WTC11 (cell line): ENCODE data around the gene SMIM1. TPM values are rescaled to one million over a fixed set of nuclear protein-coding genes. Genes with fewer than 3 reads are reported as not detected.

ENCODE experiments used
- ATAC-seq: fragments of 200-7000 bp; cut with Tn5 transposase; 2 replicates; pipeline ENCODE4 v1.10.0; 2021; ENCODE audit warnings: mild to moderate bottlenecking, moderate library complexity
- CTCF ChIA-PET: fragments of 300-600 bp; sonication (Branson Sonifier 250); formaldehyde crosslinking; loops from one replicate; lab custom pipeline; 2021; ENCODE audit warnings: antibody characterized with exemption; lab: Charles Lee
- POLR2A ChIA-PET: fragments of 350-600 bp; sonication (Branson Sonifier 250); formaldehyde crosslinking; loops from one replicate; lab custom pipeline; 2021; ENCODE audit warnings: antibody characterized with exemption; lab: Charles Lee
- DNase-seq: peaks from one replicate; pipeline ENCODE4 v3.0.0; 2021; ENCODE audit warnings: low spot score
- H3K27ac Mint-ChIP-seq: 2 replicates; pipeline ENCODE4 v1.8.0; 2021; ENCODE audit warnings: mixed read lengths
- H3K27me3 Mint-ChIP-seq: 2 replicates; pipeline ENCODE4 v1.8.0; 2021; ENCODE audit warnings: low read depth, mild to moderate bottlenecking, moderate library complexity, mixed read lengths
- H3K36me3 Mint-ChIP-seq: 2 replicates; pipeline ENCODE4 v1.8.0; 2021; ENCODE audit warnings: mixed read lengths
- H3K4me1 Mint-ChIP-seq: 2 replicates; pipeline ENCODE4 v1.8.0; 2022; ENCODE audit warnings: mixed read lengths
- H3K4me3 Mint-ChIP-seq: 2 replicates; pipeline ENCODE4 v1.8.0; 2021; ENCODE audit warnings: mild to moderate bottlenecking, moderate library complexity, mixed read lengths
- H3K9me3 Mint-ChIP-seq: 2 replicates; pipeline ENCODE4 v1.8.0; 2021; ENCODE audit warnings: mixed read lengths
- ATF1 ChIP-seq: sonication (generic); formaldehyde crosslinking; IDR thresholded peaks from 2 replicates; pipeline ENCODE4 v1.8.1; 2023; ENCODE audit warnings: mild to moderate bottlenecking, moderate library complexity, missing genetic modification reagents
- ELF4 ChIP-seq: sonication (generic); formaldehyde crosslinking; IDR thresholded peaks from 2 replicates; pipeline ENCODE4 v1.8.1; 2022; ENCODE audit warnings: low read depth, mild to moderate bottlenecking, moderate library complexity, missing genetic modification reagents
- ETV6 ChIP-seq: sonication (generic); formaldehyde crosslinking; IDR thresholded peaks from 2 replicates; pipeline ENCODE4 v1.8.1; 2022; ENCODE audit warnings: mild to moderate bottlenecking, missing genetic modification reagents
- FOXK1 ChIP-seq: sonication (generic); formaldehyde crosslinking; IDR thresholded peaks from 2 replicates; pipeline ENCODE4 v1.8.0; 2022; ENCODE audit warnings: mild to moderate bottlenecking, moderate library complexity, missing genetic modification reagents
- FOXP1 ChIP-seq: sonication (generic); formaldehyde crosslinking; IDR thresholded peaks from 2 replicates; pipeline ENCODE4 v1.8.0; 2022; ENCODE audit warnings: missing genetic modification reagents, mild to moderate bottlenecking, moderate library complexity, borderline replicate concordance
- GABPB1 ChIP-seq: sonication (generic); formaldehyde crosslinking; IDR thresholded peaks from 2 replicates; pipeline ENCODE4 v1.8.1; 2023; ENCODE audit warnings: mild to moderate bottlenecking, missing genetic modification reagents
- MYBL2 ChIP-seq: sonication (generic); formaldehyde crosslinking; IDR thresholded peaks from 2 replicates; pipeline ENCODE4 v1.8.1; 2023; ENCODE audit warnings: mild to moderate bottlenecking, moderate library complexity, missing genetic modification reagents
- RORB ChIP-seq: fragments of 250-450 bp; sonication (Bioruptor Pico); IDR thresholded peaks from 2 replicates; pipeline ENCODE4 v1.9.0; 2021; ENCODE audit warnings: mild to moderate bottlenecking
- TCF7 ChIP-seq: sonication (generic); formaldehyde crosslinking; IDR thresholded peaks from 2 replicates; pipeline ENCODE4 v1.8.0; 2022; ENCODE audit warnings: mild to moderate bottlenecking, low read depth, missing genetic modification reagents, moderate library complexity
- ZNF423 ChIP-seq: fragments of 250-450 bp; sonication (Bioruptor Pico); IDR thresholded peaks from 2 replicates; pipeline ENCODE4 v2.1.2; 2022; ENCODE audit warnings: mild to moderate bottlenecking, moderate library complexity
- total RNA-seq: library from RNA; stranded (reverse); gene quantifications from 3 replicates; pipeline ENCODE4 v1.2.3, GENCODE V29; 2021
- TF ChIP-seq, protein P1 (sequence below): sonication (generic); formaldehyde crosslinking; IDR thresholded peaks from 2 replicates; pipeline ENCODE4 v1.8.1; 2022; ENCODE audit warnings: missing genetic modification reagents, borderline replicate concordance
- TF ChIP-seq, protein P2 (sequence below): sonication (generic); formaldehyde crosslinking; conservative IDR thresholded peaks from 2 replicates; pipeline ENCODE4 v1.8.1; 2023; ENCODE audit warnings: mild to moderate bottlenecking, low read depth, missing genetic modification reagents, moderate library complexity
- TF ChIP-seq, protein P3 (sequence below): sonication (generic); formaldehyde crosslinking; IDR thresholded peaks from 2 replicates; pipeline ENCODE4 v1.8.1; 2022; ENCODE audit warnings: mild to moderate bottlenecking, moderate library complexity, missing genetic modification reagents
- TF ChIP-seq, protein P4 (sequence below): fragments of 250-450 bp; sonication (Bioruptor Pico); IDR thresholded peaks from 2 replicates; pipeline ENCODE4 v1.9.0; 2021; ENCODE audit warnings: mild to moderate bottlenecking, borderline replicate concordance
- TF ChIP-seq, protein P5 (sequence below): sonication (generic); formaldehyde crosslinking; IDR thresholded peaks from 2 replicates; pipeline ENCODE4 v1.8.0; 2022; ENCODE audit warnings: mild to moderate bottlenecking, missing genetic modification reagents
- TF ChIP-seq, protein P6 (sequence below): sonication (generic); formaldehyde crosslinking; IDR thresholded peaks from 2 replicates; pipeline ENCODE4 v1.8.0; 2023; ENCODE audit warnings: missing genetic modification reagents, mild to moderate bottlenecking, borderline replicate concordance

The SMIM1 gene
- total RNA-seq, 1 experiment from 2014 or later, result 10.2 TPM

DNA sequence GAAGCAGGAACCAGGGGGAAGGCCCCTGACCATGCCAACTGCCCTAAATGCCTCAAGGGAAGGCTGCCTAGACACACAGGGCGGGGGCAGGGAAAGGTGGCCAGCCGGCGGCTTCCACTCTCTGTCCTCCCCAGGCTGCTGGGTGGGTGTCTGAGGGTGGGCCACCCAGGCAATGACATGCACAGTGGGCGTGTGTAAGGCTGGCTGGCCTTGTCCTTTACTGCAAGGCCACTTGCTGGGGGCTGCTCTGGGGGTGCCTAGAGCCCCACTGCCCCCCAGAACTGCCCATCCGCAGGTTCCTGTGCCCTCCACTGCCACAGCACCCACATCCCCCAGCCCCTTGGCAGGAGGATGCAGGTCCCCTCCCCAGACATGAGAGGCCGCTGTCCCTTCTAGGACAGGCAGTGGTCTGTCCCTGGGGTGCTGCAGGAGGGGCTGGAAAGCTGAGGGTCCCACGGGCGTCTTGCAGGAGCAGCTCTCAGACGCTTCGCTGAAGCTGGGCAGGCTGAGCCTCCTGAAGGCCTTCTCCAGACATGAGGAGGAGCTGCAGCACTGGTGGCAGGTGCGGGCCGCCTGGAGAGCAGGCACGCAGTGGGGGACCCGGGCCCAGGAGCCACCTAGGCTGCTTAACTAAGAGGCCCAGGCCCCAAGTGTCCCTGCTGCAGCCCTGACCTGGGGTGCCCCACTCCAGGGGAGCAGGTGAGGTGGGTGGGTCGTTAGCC, 10.2 kb upstream of the SMIM1 start (continued):
- TF ChIP-seq, protein P1, sequence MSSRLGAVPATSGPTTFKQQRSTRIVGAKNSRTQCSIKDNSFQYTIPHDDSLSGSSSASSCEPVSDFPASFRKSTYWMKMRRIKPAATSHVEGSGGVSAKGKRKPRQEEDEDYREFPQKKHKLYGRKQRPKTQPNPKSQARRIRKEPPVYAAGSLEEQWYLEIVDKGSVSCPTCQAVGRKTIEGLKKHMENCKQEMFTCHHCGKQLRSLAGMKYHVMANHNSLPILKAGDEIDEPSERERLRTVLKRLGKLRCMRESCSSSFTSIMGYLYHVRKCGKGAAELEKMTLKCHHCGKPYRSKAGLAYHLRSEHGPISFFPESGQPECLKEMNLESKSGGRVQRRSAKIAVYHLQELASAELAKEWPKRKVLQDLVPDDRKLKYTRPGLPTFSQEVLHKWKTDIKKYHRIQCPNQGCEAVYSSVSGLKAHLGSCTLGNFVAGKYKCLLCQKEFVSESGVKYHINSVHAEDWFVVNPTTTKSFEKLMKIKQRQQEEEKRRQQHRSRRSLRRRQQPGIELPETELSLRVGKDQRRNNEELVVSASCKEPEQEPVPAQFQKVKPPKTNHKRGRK (CRISPR knock-in tag), result no peak
- no peak for TF ChIP-seq ATF1

DNA sequence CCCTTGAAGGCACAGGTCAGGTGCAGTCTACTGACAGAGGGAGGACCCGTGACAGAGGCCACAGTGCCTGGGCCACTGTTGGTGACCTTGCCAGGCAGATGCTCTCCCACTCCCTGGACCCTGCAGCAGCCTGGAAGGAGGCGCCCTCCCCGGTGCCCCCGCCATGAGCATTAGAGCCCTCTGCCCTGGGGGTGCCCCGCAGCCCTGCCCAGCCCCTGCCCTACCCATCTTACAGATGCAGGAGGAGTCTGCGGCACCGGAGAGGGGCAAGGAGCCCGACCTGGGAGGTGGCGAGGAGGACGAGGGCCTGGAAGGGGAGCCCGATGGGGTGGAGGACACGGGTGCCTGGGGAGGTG, 9.7 kb upstream of the SMIM1 start:
- Mint-ChIP-seq H3K4me3 (no peak overlapping the region), H3K27ac (no peak overlapping the region), H3K4me1 (0 out of 2 replicates have a peak, but pooled peaks cover 8% of the 10 kb centered on the region), H3K27me3 (peaks cover 38% of the 10 kb centered on the region), H3K36me3 (peaks cover 5% of the 10 kb centered on the region; the same call in 1 of the 2 replicates), H3K9me3 (peaks cover 28% of the 10 kb centered on the region)
- ATAC-seq (no peak), DNase-seq (no peak)
- ChIA-PET POLR2A (no interaction called here), CTCF (interaction anchor here (1.1 to 1.4 kb wide), 2 partner anchors 9 to 36 kb away, joined by 3 to 4 read pairs; no protein-coding TSS in a partner anchor)
- TF ChIP-seq TCF7 (no peak), MYBL2 (CRISPR knock-in tag) (no peak), ZNF423 (CRISPR knock-in tag) (no peak), ELF4 (CRISPR knock-in tag) (no peak), ETV6 (CRISPR knock-in tag) (no peak), GABPB1 (CRISPR knock-in tag) (no peak), FOXP1 (CRISPR knock-in tag) (no peak), ATF1 (no peak), FOXK1 (no peak), RORB (CRISPR knock-in tag) (no peak)
- TF ChIP-seq, protein P2, sequence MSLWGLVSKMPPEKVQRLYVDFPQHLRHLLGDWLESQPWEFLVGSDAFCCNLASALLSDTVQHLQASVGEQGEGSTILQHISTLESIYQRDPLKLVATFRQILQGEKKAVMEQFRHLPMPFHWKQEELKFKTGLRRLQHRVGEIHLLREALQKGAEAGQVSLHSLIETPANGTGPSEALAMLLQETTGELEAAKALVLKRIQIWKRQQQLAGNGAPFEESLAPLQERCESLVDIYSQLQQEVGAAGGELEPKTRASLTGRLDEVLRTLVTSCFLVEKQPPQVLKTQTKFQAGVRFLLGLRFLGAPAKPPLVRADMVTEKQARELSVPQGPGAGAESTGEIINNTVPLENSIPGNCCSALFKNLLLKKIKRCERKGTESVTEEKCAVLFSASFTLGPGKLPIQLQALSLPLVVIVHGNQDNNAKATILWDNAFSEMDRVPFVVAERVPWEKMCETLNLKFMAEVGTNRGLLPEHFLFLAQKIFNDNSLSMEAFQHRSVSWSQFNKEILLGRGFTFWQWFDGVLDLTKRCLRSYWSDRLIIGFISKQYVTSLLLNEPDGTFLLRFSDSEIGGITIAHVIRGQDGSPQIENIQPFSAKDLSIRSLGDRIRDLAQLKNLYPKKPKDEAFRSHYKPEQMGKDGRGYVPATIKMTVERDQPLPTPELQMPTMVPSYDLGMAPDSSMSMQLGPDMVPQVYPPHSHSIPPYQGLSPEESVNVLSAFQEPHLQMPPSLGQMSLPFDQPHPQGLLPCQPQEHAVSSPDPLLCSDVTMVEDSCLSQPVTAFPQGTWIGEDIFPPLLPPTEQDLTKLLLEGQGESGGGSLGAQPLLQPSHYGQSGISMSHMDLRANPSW, result no peak
- TF ChIP-seq, protein P3, sequence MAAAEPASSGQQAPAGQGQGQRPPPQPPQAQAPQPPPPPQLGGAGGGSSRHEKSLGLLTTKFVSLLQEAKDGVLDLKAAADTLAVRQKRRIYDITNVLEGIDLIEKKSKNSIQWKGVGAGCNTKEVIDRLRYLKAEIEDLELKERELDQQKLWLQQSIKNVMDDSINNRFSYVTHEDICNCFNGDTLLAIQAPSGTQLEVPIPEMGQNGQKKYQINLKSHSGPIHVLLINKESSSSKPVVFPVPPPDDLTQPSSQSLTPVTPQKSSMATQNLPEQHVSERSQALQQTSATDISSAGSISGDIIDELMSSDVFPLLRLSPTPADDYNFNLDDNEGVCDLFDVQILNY, result no peak
- TF ChIP-seq, protein P4, sequence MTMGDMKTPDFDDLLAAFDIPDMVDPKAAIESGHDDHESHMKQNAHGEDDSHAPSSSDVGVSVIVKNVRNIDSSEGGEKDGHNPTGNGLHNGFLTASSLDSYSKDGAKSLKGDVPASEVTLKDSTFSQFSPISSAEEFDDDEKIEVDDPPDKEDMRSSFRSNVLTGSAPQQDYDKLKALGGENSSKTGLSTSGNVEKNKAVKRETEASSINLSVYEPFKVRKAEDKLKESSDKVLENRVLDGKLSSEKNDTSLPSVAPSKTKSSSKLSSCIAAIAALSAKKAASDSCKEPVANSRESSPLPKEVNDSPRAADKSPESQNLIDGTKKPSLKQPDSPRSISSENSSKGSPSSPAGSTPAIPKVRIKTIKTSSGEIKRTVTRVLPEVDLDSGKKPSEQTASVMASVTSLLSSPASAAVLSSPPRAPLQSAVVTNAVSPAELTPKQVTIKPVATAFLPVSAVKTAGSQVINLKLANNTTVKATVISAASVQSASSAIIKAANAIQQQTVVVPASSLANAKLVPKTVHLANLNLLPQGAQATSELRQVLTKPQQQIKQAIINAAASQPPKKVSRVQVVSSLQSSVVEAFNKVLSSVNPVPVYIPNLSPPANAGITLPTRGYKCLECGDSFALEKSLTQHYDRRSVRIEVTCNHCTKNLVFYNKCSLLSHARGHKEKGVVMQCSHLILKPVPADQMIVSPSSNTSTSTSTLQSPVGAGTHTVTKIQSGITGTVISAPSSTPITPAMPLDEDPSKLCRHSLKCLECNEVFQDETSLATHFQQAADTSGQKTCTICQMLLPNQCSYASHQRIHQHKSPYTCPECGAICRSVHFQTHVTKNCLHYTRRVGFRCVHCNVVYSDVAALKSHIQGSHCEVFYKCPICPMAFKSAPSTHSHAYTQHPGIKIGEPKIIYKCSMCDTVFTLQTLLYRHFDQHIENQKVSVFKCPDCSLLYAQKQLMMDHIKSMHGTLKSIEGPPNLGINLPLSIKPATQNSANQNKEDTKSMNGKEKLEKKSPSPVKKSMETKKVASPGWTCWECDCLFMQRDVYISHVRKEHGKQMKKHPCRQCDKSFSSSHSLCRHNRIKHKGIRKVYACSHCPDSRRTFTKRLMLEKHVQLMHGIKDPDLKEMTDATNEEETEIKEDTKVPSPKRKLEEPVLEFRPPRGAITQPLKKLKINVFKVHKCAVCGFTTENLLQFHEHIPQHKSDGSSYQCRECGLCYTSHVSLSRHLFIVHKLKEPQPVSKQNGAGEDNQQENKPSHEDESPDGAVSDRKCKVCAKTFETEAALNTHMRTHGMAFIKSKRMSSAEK (CRISPR knock-in tag), result no peak
- TF ChIP-seq, protein P5, sequence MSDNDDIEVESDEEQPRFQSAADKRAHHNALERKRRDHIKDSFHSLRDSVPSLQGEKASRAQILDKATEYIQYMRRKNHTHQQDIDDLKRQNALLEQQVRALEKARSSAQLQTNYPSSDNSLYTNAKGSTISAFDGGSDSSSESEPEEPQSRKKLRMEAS (CRISPR knock-in tag), result no peak
- TF ChIP-seq, protein P6, sequence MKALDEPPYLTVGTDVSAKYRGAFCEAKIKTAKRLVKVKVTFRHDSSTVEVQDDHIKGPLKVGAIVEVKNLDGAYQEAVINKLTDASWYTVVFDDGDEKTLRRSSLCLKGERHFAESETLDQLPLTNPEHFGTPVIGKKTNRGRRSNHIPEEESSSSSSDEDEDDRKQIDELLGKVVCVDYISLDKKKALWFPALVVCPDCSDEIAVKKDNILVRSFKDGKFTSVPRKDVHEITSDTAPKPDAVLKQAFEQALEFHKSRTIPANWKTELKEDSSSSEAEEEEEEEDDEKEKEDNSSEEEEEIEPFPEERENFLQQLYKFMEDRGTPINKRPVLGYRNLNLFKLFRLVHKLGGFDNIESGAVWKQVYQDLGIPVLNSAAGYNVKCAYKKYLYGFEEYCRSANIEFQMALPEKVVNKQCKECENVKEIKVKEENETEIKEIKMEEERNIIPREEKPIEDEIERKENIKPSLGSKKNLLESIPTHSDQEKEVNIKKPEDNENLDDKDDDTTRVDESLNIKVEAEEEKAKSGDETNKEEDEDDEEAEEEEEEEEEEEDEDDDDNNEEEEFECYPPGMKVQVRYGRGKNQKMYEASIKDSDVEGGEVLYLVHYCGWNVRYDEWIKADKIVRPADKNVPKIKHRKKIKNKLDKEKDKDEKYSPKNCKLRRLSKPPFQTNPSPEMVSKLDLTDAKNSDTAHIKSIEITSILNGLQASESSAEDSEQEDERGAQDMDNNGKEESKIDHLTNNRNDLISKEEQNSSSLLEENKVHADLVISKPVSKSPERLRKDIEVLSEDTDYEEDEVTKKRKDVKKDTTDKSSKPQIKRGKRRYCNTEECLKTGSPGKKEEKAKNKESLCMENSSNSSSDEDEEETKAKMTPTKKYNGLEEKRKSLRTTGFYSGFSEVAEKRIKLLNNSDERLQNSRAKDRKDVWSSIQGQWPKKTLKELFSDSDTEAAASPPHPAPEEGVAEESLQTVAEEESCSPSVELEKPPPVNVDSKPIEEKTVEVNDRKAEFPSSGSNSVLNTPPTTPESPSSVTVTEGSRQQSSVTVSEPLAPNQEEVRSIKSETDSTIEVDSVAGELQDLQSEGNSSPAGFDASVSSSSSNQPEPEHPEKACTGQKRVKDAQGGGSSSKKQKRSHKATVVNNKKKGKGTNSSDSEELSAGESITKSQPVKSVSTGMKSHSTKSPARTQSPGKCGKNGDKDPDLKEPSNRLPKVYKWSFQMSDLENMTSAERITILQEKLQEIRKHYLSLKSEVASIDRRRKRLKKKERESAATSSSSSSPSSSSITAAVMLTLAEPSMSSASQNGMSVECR (CRISPR knock-in tag), result no peak
